Measurements from ENCODE around the gene GLUD2.
"Not testable (repeated sequence)": the region's sequence is repeated elsewhere in the genome, so short reads cannot be mapped to it uniquely, and the experiment has no call there.

Gene GLUD2

DNA sequence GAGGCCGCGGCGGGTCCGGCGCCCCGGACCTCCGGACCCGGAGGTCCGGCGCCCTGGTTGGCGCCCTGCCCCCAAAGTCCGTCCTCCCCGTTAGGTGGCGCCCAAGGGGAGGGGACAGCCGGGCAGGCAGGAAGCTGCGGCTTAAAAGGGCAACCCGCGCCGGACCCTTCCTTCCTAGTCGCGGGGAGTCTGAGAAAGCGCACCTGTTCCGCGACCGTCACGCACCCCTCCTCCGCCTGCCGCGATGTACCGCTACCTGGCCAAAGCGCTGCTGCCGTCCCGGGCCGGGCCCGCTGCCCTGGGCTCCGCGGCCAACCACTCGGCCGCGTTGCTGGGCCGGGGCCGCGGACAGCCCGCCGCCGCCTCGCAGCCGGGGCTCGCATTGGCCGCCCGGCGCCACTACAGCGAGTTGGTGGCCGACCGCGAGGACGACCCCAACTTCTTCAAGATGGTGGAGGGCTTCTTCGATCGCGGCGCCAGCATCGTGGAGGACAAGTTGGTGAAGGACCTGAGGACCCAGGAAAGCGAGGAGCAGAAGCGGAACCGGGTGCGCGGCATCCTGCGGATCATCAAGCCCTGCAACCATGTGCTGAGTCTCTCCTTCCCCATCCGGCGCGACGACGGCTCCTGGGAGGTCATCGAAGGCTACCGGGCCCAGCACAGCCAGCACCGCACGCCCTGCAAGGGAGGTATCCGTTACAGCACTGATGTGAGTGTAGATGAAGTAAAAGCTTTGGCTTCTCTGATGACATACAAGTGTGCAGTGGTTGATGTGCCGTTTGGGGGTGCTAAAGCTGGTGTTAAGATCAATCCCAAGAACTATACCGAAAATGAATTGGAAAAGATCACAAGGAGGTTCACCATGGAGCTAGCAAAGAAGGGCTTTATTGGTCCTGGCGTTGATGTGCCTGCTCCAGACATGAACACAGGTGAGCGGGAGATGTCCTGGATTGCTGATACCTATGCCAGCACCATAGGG, at the start of gene GLUD2:
TSS of gene GLUD2 (plus strand) at position 170 of the 979 bp plus-strand sequence. CDS start at position 245, 75 bp downstream.
- intact Hi-C loops (cut with DNase I), result not testable (repeated sequence)
- DNase-seq, result peak in 39 of 42 donors; percentile 4 to 75 (median 39)

DNA sequence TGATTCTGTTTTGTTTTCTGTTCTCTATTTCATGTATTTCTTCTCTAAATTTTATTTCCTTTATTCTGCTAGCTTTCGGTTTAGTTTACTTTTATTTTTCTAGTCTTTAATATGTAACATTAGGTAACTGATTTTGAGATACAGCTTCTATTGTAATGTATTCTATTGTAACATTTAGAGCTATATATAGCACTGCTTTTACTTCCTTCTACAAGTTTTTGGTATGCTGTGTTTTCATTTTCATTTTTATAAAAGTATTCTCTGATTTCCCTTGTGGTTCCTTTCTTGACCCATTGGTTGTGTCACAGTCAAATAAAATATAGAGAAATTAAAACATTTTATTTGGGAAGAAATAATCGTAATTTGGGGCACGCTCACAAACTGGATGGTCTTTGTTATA, 48.0 kb upstream of the GLUD2 start:
- DNase-seq, result no peak
- intact Hi-C loops (cut with DNase I), result no loop called here

GRCh38 chrX:121000589-121000988, 46.8 kb upstream of the GLUD2 start:
- DNase-seq, result no peak
- intact Hi-C loops (cut with DNase I), result no loop called here

GRCh38 chrX:121008920-121009319, 38.5 kb upstream of the GLUD2 start:
- no peak for DNase-seq
- intact Hi-C loops (cut with DNase I), result no loop called here

GRCh38 chrX:121009764-121010163, 37.6 kb upstream of the GLUD2 start:
- intact Hi-C loops (cut with DNase I), result no loop called here
- DNase-seq, result no peak

DNA sequence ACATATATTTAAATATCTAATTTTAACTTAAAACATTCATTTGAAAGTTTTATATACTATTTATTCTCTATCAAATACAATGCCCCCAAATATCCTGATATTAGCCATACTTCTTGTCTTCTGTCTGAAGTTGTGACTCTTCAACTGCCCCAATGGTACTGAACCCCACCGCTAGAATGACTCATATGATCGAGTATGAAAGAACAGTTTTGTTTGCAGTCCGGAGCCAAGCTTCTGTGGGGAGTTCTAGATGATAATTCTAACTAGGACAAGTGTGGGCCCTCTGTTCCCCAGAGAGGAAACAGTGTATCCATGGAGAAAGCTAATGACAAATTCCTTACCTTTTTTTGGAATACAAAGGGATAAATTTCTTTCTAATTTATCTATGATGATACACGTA, 37.2 kb upstream of the GLUD2 start:
- peak in 14 of 42 donors; percentile 1 to 53 (median 14) for DNase-seq
- intact Hi-C loops (cut with DNase I), result no loop called here

DNA sequence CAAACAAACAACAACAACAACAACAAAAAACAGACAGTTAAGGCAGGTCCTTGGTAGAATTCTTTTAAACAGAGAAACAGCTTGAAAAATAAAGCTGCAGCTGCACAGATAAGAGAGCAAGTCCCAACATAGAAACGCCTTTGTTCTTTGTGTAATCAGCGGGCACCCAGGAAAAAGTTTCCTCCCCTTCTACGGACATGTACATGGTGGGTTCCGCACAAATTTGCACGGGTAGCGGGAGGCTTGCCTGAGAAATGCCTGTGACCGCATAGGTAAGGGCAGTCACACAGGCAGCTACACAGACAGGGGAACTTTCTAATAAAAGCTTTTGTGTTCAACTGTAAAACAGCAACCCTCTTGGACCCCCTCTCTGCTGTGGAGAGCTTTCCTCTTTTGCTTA, 36.2 kb upstream of the GLUD2 start:
- DNase-seq, result peak in 3 of 42 donors; percentile 2 to 38 (median 7)
- intact Hi-C loops (cut with DNase I), result no loop called here

DNA sequence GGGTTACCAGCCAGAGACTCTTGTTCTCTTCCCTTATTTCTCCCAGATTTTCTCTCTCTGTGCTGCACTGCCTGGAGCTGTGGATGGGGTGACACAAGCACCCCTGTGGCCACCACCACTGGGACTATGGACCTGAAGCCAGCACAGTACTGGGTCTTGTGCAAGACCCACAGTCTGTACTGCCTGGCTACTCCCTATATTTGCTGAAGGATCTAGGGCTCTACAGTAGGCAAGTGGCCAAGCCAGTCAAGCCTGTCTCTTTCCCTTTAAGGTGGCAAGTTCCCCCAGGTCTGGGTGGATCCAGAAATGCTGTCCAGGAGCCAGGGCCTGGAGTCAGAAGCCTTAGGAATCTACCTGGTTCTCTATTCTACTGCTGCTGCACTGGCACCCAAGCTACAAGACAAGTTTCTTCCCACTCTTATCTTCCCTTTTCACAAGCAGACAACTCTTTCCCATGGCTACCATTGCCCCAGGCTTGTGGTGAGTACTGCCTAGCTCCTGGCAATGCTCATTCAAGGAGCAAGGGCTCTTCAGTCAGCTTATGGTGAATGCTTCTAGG, 33.4 kb upstream of the GLUD2 start:
- intact Hi-C loops (cut with DNase I), result no loop called here
- DNase-seq, result no peak

DNA sequence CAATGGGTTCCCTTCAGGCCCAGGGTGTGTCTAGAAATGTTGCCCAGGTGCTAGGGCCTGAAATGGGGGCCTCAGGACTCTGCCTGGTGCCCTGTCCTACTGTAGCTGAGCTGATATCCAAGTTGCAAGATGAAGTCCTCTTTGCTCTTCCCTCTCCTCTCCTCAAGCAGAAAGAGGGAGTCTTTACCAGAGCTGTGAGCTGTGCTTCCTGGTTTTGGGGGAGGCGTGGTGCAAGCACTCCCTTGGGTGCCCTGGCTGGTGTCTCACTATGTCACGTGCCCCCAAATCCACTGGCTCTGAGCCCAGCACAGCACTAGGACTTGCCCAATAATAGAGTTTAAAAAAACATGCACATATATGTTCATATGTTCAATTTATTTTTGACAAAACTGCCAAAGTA, 32.6 kb upstream of the GLUD2 start:
- no peak for DNase-seq
- intact Hi-C loops (cut with DNase I), result no loop called here

- DNase-seq, result no peak
- intact Hi-C loops (cut with DNase I), result no loop called here
Observed at GRCh38 chrX:121028419-121028818, 19.0 kb upstream of the GLUD2 start.

GRCh38 chrX:121030083-121030482, 17.3 kb upstream of the GLUD2 start:
- intact Hi-C loops (cut with DNase I), result no loop called here

GRCh38 chrX:121032531-121032930, 14.9 kb upstream of the GLUD2 start:
- DNase-seq, result no peak
- intact Hi-C loops (cut with DNase I), result no loop called here

More at GRCh38 chrX:121030083-121030482, 17.3 kb upstream of the GLUD2 start:
- no peak for DNase-seq

- intact Hi-C loops (cut with DNase I), result no loop called here
Observed at GRCh38 chrX:121036137-121036536, 11.3 kb upstream of the GLUD2 start.

GRCh38 chrX:121036951-121037350, 10.5 kb upstream of the GLUD2 start:
- DNase-seq, result no peak
- intact Hi-C loops (cut with DNase I), result no loop called here

More at GRCh38 chrX:121036137-121036536, 11.3 kb upstream of the GLUD2 start:
- DNase-seq, result no peak

GRCh38 chrX:121050781-121051180, 3.4 kb downstream of the GLUD2 start:
- DNase-seq, result no peak
- intact Hi-C loops (cut with DNase I), result no loop called here

DNA sequence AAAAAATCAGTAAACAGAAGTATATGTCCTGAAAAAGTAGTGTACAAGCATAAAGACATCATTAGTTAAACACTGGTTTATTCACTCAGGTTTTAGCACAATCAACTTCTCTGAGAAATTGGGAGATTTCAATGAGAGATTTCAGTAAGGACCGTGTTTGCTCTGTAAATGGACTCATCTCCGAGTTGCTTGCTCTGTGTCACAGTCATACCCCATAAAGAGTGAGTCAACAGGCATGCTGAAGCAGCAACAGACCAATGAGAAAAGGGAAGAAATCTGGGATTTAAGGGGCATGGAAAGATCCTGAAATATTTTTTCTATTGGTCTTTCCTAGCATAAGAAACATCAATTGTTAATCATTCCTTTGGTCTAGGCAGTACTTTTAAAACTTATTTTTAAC, 4.7 kb downstream of the GLUD2 start:
- intact Hi-C loops (cut with DNase I), result no loop called here
- DNase-seq, result no peak

- DNase-seq, result no peak
- intact Hi-C loops (cut with DNase I), result no loop called here
Observed at GRCh38 chrX:121062289-121062688, 14.9 kb downstream of the GLUD2 start.

- intact Hi-C loops (cut with DNase I), result no loop called here
- DNase-seq, result no peak
Observed at GRCh38 chrX:121064579-121064978, 17.2 kb downstream of the GLUD2 start.

DNA sequence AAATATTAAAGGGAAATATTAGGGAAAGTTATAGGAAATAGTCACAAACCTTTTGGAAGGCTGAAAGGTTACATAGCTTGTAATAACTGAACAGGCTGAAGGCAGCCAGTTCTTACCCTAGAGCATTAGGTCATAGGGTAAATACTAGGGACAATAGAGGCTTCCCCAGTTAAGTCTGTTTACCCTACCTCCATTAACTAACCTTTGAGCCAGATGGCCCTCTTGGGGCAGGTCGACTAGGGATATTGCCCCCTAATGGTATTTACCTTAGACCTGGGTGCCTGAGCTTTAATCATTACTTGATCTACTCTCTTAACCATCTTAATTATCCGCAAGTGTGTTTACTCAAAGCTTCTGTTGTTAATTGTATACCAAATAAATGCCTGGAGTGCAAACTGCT, 36.8 kb downstream of the GLUD2 start:
- DNase-seq; intact Hi-C loops (cut with DNase I): not testable (repeated sequence)

DNA sequence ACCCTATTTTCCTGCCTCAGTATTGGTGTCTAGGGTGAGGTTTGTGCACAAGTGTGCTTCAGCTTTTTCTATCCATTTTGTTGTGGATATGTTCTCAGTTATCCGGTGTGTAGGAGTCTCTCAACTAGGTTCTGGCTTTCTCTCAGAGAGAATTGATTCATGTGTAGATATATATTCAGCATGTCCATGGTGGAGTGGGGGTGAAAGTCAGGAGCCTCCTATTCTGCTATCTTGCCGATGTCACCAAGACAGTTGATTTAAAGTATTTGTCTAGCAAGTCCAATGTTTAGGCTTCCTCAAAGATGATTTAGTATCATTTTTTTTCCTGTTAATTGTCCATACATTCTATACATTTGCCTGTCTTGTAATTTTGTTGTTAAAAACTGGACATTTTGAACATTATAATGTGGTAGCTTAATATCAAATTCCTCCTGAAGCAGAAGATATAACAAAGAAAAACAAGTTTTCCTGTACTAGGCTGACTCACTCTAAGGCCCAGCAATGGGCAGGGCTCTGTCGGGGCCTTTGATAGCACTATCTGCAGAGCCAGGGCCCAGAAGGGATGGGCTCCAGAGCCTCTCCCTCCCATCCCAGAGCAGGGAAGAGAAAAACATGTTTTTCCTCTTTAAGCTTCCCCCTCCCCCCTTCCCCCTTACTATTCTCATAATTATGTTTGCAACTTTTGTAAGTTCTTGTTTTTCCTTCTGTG, 37.6 kb downstream of the GLUD2 start:
- intact Hi-C loops (cut with DNase I), result no loop called here
- DNase-seq, result no peak
